Activated CD8-positive, alpha-beta memory T cell treated with anti-CD3 and anti-CD28 coated beads, Interleukin-2, amount 50 U/mL, for 24 hours (primary cell): ENCODE data around the gene GPC2.
"Not testable (repeated sequence)": the region's sequence is repeated elsewhere in the genome, so short reads cannot be mapped to it uniquely, and the experiment has no call there.

Source experiments
- DNase-seq: peaks from one replicate; pipeline ENCODE4 v3.0.0-alpha.2; 2020; ENCODE audit errors: extremely low read depth

The GPC2 gene

DNA sequence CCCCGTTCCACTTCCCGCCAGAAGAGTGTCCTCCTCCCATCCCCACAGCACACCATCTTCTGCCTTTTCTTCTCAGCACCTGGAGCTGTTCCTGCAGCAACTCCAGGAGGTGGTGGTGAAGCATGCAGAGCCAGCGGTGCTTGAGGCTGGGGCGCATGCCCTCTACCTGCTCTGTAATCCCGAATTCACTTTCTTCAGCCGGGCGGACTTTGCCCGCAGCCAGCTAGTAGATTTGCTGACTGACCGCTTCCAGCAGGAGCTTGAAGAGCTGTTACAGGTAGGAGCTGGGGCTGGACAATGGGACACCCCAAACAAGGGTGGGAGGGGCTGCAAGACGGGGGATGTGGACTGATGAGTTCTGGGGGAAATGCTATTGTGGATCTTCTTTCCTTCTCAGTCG lies 23.5 kb upstream of the GPC2 start:
- DNase-seq, result no peak

DNA sequence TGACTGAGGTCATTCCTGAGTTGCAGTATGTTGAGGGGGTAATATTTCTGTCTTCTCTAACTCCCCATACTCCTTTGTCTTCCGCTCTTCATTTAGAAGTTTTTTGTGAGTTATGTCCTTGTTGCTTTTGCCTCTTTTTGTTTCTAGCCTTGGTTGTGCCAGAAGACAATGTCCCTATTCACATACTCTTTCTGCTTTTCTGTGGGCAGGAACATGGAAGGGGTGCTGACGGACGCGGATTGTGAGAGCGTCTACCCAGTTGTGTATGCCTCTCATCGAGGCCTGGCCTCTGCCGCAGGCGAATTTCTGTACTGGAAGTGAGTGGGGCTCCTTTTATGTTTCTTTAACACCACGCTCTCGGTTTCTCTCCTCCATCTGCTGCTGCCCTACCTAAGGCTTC lies 21.1 kb upstream of the GPC2 start:
- DNase-seq, result no peak

DNA sequence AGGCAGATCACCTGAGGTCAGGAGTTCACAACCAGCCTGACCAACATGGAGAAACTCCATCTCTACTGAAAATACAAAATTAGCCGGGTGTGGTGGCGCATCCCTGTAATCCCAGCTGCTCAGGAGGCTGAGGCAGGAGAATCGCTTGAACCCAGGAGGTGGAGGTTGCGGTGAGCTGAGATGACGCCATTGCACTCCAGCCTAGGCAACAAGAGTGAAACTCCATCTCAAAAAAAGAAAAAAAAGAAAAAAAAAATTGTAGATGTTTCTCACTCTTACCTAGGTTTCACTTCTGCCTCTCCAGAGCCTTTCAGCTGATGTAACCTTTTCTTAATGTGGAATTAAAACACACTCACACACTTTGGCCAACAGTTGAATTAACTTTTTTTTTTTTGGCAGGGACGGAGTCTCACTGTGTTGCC lies 18.7 kb upstream of the GPC2 start:
- not testable (repeated sequence) for DNase-seq

- no peak for DNase-seq
Measured at GRCh38 chr7:100195222-100195621, 18.0 kb upstream of the GPC2 start.

- DNase-seq, result no peak
Measured at GRCh38 chr7:100192969-100193368, 15.8 kb upstream of the GPC2 start.

GRCh38 chr7:100192281-100192862 lies 15.2 kb upstream of the GPC2 start:
- DNase-seq, result not testable (repeated sequence)

DNA sequence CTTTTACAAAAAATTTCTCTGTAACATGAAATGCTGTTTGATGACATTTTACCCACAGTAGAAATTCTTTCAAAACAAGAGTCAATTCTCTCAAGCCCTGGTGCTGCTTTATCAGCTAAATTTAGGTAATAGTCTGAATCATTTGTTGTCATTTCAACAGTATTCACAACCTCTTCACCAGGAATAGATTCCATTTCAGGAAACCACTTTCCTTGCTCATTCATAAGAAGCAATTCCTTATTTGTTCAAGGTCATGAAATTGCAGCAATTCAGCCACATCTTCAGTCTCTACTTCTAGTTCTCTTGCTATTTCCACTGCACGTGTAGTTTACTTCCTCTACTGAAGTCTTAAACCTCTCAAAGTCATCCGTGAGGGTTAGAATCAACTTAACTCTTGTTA lies 14.6 kb upstream of the GPC2 start:
- no peak for DNase-seq

DNA sequence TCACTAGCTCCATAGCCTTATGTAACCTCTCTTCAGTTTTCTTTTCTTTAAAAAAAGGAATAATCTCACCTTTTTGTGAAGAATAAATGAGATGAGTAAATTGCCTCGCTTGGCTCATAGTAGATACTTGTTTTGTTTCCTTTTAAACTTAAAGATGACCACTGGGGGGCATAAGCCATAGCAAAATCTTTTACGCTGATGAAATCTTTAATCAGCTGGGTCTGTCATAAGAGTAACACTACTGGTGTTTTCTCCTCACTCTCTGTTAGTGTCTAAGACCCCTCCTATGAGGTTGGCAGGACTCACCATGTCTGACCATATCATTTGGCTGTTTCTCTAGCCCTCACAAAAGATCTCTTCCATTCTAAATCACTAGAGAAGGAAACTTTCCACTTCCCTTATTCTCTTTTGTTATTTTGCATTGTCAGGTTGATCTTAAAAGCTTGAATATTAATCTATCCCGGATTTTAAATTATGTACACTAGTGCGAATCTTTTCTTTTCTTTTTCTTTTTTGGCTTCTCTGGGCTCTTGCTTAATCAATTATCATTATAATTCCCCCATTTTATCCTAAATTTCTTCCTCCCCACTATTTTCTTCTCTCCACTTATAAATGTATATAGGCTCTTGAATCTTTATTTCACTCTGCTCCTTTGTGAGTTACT lies 13.0 kb upstream of the GPC2 start:
- no peak for DNase-seq

DNA sequence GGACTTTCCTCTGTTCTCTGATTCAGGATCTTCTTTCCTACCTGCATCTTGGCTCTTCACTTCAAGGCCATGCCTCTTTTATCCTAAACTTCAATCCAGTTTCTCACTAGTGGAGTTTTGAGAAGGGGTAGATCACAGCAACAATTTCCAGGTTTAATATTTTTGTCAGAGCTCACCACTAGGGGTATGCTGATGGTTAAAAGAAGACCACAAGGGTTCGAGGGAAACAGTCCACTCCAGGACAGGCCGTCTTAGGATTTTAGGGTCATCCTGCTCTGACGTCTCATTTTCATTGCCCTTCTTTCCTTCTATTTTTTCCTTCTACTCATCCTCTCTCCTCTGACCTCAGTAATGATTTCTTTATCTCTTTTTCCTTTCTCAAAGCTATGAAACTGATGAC lies 11.9 kb upstream of the GPC2 start:
- DNase-seq, result no peak

GRCh38 chr7:100185726-100186125 lies 8.5 kb upstream of the GPC2 start:
- no peak for DNase-seq

DNA sequence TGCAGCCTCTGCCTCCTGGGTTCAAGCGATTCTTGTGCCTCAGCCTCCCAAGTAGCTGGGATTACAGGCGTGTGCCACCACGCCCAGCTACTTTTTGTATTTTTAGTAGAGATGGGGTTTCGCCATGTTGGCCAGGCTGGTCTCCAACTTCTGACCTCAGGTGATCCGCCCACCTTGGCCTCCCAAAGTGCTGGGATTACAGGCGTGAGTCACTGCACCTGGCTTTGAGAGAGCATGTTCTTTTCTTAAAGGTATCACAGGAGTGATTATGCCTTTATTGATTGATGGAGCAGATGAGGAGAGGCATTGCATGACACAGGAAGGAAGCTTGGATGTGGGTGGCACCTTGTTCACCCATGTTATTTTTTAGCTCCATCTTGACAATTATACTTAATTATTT lies 5.9 kb upstream of the GPC2 start:
- not testable (repeated sequence) for DNase-seq

DNA sequence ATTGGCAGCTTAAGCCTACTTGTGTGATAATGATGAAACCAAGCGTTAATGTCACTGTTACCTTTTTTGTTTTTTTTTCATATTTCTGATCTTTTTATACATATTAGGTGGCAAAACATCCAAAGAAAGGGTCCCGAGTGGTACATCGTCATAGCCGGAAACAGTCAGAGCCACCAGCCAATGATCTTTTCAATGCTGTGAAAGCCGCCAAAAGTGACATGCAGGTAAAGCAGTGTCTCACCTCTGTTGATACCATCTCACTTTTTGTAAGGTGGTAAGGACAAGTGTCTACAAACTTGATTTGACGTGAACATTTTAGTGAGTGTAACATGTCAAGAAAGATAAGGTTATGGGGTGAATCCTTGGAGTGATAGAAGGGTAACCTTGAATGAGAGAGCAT lies 5.4 kb upstream of the GPC2 start:
- DNase-seq, result not testable (repeated sequence)

DNA sequence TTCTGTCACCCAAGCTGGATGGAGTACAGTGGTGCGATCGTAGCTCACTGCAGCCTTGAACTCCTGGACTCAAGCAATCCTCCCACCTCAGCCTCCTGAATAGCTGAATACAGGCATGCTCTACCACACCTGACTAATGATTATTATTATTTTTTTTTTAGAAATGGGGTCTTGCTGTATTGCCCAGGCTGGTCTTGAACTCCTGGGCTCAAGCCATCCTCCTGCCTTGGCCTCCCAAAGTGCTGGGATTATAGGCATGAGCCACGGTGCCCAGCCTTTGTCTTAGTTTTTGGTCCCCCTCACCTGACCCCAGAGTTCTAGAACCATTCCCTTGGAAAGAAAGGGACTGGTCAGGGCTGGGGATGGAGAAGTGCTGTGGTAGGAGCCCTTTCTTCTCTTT lies 2.9 kb upstream of the GPC2 start:
- not testable (repeated sequence) for DNase-seq

GRCh38 chr7:100176096-100177044 lies 811 bp downstream of the GPC2 start:
- no peak for DNase-seq

- no peak for DNase-seq
Measured at GRCh38 chr7:100175296-100175935, 1.8 kb downstream of the GPC2 start.

DNA sequence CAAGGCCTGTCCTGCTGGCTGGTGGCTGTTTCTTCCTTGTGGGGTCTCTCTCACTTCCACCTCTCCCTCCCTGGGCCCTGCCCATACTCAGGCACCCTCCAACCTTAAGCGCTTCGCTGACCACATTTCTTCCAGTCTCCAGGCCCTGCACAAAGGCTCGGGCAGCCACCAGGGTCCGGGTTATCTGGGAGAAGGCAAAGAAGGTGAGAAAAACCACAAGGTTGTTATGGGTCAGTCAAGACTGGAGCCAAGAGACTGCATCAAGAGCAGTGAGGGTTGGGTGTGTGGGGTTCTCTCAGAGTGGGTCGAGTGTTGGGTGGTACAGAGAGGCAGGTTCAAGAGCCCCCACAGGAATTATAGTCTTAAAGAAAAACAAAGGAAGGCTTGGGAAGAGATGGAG lies 2.6 kb downstream of the GPC2 start:
- DNase-seq, result no peak

DNA sequence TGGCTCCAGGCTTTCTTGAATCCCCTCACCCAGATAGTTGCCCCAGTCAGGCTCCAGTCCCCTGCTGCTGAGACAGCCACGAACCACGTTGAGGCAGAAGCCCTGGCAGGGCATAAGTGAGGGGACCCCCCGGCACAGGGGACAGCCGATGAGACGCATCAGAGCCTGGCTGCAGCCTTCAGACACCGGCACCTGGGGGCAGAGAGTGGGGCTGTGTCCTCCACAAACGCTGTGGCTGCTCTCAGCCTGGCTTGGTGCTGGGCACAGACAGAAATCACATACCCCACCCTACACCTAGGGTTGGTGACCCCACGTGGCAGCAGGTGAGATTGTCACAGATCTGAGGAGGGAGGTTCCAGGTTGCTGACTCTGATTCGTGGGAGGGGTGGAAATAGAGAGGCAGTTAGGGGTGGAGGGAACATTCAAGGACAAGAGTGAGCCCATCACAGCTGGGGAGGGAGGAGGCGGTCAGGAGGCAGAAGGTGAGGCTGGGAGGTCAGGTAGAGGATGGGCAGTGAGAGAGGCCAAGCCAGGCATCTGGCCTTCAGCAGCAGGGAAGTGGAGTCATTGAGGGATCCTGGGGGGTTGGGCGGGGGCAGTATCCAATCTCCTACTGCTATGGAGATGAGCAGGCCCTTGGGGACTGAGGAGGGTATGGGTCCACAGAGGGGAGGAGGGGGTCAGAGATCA lies 3.2 kb downstream of the GPC2 start:
- DNase-seq, result no peak

- DNase-seq, result no peak
Measured at GRCh38 chr7:100171840-100172239, 5.3 kb downstream of the GPC2 start.

GRCh38 chr7:100171087-100171681 lies 6.0 kb downstream of the GPC2 start:
- no peak for DNase-seq

- no peak for DNase-seq
Measured at GRCh38 chr7:100170101-100170897, 6.9 kb downstream of the GPC2 start.
